NCI-H2107 (cell line): ENCODE data around the gene TPRN.

Experiments used
- DNase-seq: peaks from one replicate; lab custom pipeline; 2025; lab: John Stamatoyannopoulos, UW

TPRN gene

DNA sequence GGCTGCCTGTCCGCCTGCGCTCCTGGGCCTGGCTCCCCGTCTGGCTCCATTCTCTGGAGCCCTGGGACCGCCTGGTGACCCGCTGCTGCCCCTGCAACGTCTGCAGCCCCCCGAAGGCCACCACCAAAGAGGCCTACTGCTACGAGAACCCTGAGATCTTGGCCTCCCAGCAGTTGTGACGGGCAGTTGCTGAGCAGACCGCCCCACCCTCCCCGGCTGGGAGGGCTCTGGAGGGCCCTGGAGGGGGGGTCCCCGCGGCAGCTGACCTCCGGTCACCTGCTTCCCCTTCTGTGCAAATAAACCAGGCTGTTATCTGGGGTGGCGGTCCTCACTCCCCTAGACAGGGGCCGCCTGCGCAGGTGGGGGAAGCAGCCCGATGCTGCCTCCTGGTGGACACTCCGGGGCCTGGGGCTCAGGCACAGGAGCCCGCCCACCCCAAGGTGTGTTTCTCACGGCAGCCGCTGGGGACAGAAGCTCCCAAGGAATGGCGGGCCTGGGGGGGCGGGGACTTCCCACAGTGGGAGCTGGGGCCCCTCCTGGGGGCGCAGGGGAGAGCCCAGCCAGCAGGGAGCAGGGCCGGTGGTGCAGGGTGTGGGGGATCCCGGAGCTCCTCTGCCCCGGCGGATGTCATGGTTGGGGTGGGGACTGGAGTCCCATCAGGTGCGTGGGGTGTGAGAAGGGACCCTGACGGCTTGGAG, 35.8 kb upstream of the TPRN start:
- peak; percentile 95 for DNase-seq

DNA sequence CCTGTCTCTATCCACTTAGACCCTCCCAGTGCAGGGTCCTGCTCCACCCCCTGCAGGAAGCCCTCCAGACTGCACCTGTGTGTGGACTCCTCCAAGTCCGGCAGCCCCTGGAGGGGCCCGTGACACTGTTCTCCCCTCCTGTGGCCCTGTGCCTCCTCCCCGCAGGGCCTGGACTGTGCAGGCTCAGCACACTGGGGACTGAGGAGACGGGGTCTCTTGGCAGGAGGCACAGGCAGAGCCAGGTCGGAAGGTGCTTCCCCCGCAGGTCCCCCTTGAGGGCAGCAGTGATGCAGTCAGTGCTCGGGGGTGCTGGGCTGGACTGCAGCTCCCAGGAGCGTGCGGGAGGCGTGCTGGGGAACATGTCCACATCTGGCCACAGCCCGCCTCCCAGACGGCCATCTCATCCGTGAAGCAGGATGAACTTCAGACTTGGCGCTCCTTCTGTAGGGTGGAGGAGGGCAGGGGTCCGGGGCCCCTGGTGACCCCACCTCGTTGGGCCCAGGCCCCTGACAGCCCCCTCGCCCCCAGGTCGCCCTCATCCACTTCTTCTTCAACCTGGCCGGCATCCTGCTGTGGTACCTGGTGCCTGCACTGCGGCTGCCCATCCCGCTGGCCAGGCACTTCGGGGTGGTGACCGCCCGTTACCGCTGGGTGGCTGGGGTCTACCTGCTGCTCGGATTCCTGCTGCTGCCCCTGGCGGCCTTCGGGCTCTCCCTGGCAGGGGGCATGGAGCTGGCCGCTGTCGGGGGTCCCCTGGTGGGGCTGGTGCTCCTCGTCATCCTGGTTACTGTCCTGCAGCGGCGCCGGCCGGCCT, 35.1 kb upstream of the TPRN start:
- no peak for DNase-seq

- no peak for DNase-seq
These were observed 34.4 kb upstream of the TPRN start for GRCh38 chr9:137234758-137235423.

DNA sequence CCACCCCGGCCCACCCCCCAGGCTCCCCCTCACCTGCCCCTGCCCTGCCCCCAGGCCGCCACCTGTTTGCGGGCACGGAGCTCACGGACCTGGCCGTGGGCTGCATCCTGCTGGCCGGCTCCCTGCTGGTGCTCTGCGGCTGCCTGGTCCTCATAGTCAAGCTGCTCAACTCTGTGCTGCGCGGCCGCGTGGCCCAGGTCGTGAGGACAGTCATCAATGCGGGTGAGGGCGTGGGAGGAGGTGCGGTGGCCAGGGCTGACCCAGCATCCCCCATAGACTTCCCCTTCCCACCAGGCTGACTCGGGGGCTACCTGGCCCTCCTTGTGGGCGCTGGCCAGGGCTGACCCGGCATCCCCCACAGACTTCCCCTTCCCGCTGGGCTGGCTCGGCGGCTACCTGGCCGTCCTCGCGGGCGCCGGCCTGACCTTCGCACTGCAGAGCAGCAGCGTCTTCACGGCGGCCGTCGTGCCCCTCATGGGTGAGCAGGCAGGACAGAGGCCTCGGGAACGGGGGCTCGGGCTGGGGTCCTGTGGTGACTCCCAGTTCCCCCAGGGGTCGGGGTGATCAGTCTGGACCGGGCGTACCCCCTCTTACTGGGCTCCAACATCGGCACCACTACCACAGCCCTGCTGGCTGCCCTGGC, 33.6 kb upstream of the TPRN start:
- DNase-seq: no peak

GRCh38 chr9:137233143-137233980, 32.8 kb upstream of the TPRN start:
- no peak for DNase-seq

DNA sequence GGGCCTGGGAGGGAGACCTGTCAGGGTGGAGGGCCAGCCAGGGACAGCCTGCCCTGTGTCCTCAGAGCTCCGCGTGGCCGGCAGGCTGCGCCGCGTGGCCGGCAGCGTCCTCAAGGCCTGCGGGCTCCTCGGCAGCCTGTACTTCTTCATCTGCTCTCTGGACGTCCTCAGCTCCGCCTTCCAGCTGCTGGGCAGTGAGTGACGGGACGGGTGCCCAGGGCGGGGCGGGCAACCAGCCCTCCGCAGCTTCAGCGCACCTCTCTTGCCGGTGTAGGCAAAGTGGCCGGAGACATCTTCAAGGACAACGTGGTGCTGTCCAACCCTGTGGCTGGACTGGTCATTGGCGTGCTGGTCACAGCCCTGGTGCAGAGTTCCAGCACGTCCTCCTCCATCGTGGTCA, 32.0 kb upstream of the TPRN start:
- DNase-seq: no peak

DNA sequence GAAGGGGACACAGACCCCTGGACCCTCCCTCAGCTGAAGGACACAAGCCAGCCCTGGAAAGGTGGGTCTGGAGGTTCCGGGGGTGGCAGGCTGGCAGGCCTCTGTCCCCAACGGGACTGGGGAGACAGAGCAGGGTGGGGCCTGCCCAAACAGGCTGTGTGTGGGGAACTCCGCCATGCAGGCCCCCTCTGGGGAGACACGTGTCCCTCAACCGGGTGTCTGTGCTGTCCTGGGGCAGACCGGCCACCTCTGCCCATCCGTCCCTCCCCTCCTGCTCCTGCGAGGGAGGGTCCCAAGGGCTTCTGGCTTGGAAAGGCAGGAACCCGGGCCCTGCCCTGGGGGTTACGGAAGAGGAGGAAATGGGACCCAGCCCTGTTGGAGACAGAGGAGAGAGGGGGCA, 31.6 kb upstream of the TPRN start:
- no peak for DNase-seq

DNA sequence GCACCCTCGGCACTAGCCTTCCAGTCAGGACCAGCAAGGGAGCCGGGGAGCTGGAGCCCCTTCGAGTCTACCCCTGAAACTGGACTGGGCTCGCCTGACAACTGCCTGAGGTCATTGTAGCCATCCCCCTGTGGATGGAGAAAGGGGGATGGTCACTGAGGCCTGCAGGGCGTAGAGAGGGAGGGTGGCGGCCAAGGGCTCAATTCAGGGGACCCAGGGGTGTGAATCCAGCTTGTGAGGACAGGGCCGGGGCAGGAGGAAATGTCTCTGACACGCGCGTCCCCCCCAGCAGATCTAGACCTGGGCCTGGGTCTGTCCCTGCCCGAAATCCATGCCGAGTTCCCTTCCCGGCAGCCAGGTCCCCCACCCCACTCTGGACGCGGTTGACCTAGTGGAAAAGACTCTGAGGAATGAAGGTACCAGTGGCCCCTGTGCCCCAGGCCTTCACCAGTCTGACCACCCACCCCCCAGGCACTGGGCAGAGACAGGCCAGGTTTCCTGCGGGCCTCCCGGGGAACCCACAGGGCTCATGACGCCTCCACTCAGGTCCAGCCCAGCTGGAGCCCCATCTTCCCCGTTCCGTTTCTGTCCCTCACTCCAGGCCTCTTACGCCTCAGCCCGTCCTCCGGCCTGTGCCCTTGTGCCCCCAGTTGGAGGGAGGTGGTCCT, 31.0 kb upstream of the TPRN start:
- no peak for DNase-seq

DNA sequence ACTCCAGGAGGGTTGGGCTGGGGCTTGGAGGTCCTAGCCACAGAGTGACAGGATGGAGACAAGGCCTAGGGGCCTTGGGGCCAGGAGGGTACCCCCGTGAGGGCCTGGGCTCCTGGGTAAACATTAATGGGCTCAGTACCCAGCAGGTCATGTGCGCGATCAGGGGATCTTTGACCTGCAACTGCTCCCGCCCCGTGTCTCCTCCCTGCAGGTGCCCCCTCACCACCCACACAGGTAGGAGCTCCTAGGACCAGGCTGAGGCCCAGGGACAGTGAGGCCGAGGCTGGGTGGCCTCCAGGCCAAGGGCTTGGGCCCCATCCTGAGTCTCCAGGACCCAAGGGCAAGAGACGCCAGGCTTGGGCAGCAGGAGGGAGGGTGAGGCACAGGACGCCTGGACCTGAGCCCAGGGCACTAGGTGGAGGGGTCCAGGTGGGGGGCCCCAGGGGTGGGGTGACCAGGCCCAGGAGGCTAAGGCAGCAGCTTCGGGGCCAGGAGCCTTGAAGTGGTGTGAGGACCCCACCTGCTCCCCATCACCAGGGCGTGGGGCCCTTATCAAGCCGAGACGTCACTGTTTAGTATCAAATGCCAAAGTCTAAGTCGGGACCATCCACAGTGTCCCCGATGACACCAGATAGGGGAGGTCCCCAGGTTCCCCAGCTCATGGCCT, 30.3 kb upstream of the TPRN start, which contains the start of gene SLC34A3:
SLC34A3 (plus strand) TSS at position 197 of the 667 bp plus-strand sequence. CDS start 802 bp downstream, outside the sequence.
- no peak for DNase-seq

GRCh38 chr9:137229903-137230704, 29.6 kb upstream of the TPRN start:
- no peak for DNase-seq

- DNase-seq: no peak
These were observed 28.7 kb upstream of the TPRN start for GRCh38 chr9:137228968-137229896.

GRCh38 chr9:137228506-137228967, 28.0 kb upstream of the TPRN start:
- DNase-seq: no peak

DNA sequence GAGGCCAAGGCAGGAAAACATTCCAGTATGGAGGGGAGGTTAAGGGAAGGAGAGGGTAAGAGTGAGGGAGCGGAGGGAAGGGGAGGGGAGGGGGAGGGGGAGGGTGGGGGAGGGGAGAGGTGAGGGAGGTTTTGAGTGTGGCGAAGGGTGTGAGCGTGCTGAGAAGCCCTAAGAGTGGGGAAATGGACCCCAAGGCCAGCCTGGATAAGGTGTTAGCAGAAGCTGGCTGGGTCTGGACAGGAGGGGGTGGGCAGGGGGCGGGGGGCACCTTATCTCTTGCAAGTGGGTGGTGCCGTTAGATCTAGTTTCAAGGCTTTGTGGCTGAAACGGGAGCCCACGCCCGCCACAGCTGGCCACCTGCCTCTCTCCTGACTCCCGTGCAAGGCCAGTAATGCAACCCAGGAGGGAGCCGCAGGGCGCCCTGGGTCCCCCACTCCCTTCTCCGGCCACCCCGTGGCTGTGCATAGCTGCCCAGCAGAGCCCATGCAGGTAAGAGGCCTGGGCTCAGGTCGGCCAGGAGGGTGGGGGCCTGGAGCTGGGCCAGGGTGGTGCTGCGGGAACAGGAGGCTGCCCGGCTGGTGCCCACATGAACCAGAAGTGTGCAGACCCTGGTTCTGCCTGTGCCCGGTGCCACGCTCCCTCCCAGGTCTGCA, 27.4 kb upstream of the TPRN start:
- DNase-seq: no peak

GRCh38 chr9:137227054-137227852, 26.7 kb upstream of the TPRN start, which contains the start of gene RNF224:
TSS of gene RNF224 (plus strand) at chr9:137227502. CDS start at chr9:137228336, 834 bp downstream.
- peak; percentile 62 for DNase-seq

- no peak for DNase-seq
These were observed 26.0 kb upstream of the TPRN start for GRCh38 chr9:137226338-137227053.
